Effector memory CD8-positive, alpha-beta T cell (primary cell): ENCODE measurements around the gene MYOM3.
A peak's percentile ranks its signal among the peaks of the same experiment; 100 is the strongest.

Experiments
- ATAC-seq: fragments of 150-1000 bp; cut with Tn5 transposase; replicated peaks from 2 replicates; pipeline ENCODE4 v1.10.0; 2021; ENCODE audit warnings: mild to moderate bottlenecking, moderate library complexity
- DNase-seq, 3 experiments: peaks; one replicate each; pipeline ENCODE4 v3.0.0; 2021
- H3K27ac Mint-ChIP-seq, 2 donors: one replicate each; pipeline ENCODE4 v1.8.0; 2022; ENCODE audit warnings: mild to moderate bottlenecking in 2 of 2, mixed read lengths in 2 of 2, moderate library complexity in 2 of 2
- H3K27me3 Mint-ChIP-seq, 2 donors: one replicate each; pipeline ENCODE4 v1.8.0; 2022; ENCODE audit warnings: mixed read lengths in 2 of 2
- H3K36me3 Mint-ChIP-seq: one replicate; pipeline ENCODE4 v1.8.0; 2022; ENCODE audit warnings: mild to moderate bottlenecking, moderate library complexity, mixed read lengths; ENCODE audit not compliant: insufficient read depth
- H3K4me1 Mint-ChIP-seq, 2 donors: one replicate each; pipeline ENCODE4 v1.8.0; 2022; ENCODE audit warnings: low read depth in 2 of 2, mixed read lengths in 2 of 2
- H3K4me3 Mint-ChIP-seq, 2 donors: one replicate each; pipeline ENCODE4 v1.8.0; 2022; ENCODE audit warnings: mild to moderate bottlenecking in 2 of 2, mixed read lengths in 2 of 2, moderate library complexity in 2 of 2
- H3K9me3 Mint-ChIP-seq, 2 donors: one replicate each; pipeline ENCODE4 v1.8.0; 2022; ENCODE audit warnings: mixed read lengths in 2 of 2

Gene MYOM3

GRCh38 chr1:24117722-24118409 lies 5.9 kb upstream of the MYOM3 start:
- Mint-ChIP-seq H3K4me3 (no peak overlapping the region), H3K9me3 (no peaks in the 10 kb centered on the region), H3K27me3 (peaks cover 69 to 90% of the 10 kb centered on the region in 2 donors), H3K36me3 (no peaks in the 10 kb centered on the region), H3K27ac (no peak overlapping the region), H3K4me1 (peaks cover 6% of the 10 kb centered on the region in 2 donors)
- ATAC-seq (no peak), DNase-seq (no peak)

- no peaks in the 10 kb centered on the region for H3K36me3 Mint-ChIP-seq
- no peak for DNase-seq
- ATAC-seq, result no peak
- H3K27ac Mint-ChIP-seq, result no peak overlapping the region
- peaks cover 12% of the 10 kb centered on the region in 2 donors for H3K4me1 Mint-ChIP-seq
- no peak overlapping the region for H3K4me3 Mint-ChIP-seq
- H3K9me3 Mint-ChIP-seq, result no peaks in the 10 kb centered on the region
- peaks cover 68 to 97% of the 10 kb centered on the region in 2 donors for H3K27me3 Mint-ChIP-seq
These were observed 5.2 kb upstream of the MYOM3 start for GRCh38 chr1:24117132-24117531.

GRCh38 chr1:24114753-24115152 lies 2.8 kb upstream of the MYOM3 start:
- H3K4me3 Mint-ChIP-seq, result no peak overlapping the region
- H3K27ac Mint-ChIP-seq, result no peak overlapping the region
- H3K9me3 Mint-ChIP-seq, result no peaks in the 10 kb centered on the region
- peaks cover 45 to 86% of the 10 kb centered on the region in 2 donors for H3K27me3 Mint-ChIP-seq
- no peak for ATAC-seq
- no peaks in the 10 kb centered on the region for H3K36me3 Mint-ChIP-seq
- H3K4me1 Mint-ChIP-seq, result peaks cover 12 to 14% of the 10 kb centered on the region in 2 donors
- no peak for DNase-seq

GRCh38 chr1:24113641-24114033 lies 1.7 kb upstream of the MYOM3 start:
- no peaks in the 10 kb centered on the region for H3K9me3 Mint-ChIP-seq
- ATAC-seq, result no peak
- no peak overlapping the region for H3K4me3 Mint-ChIP-seq
- H3K27ac Mint-ChIP-seq, result peak overlapping the region in 1 of 2 donors; percentile 46
- peaks cover 45 to 85% of the 10 kb centered on the region in 2 donors for H3K27me3 Mint-ChIP-seq
- peaks cover 12 to 16% of the 10 kb centered on the region in 2 donors for H3K4me1 Mint-ChIP-seq
- H3K36me3 Mint-ChIP-seq, result no peaks in the 10 kb centered on the region
- DNase-seq, result no peak

- Mint-ChIP-seq H3K4me1 (peaks cover 12 to 14% of the 10 kb centered on the region in 2 donors), H3K27me3 (peaks cover 24 to 72% of the 10 kb centered on the region in 2 donors), H3K36me3 (no peaks in the 10 kb centered on the region), H3K4me3 (no peak overlapping the region), H3K9me3 (no peaks in the 10 kb centered on the region), H3K27ac (no peak overlapping the region)
- DNase-seq (no peak), ATAC-seq (no peak)
These were observed 506 bp downstream of the MYOM3 start for GRCh38 chr1:24111262-24111995.

- ATAC-seq (no peak), DNase-seq (no peak)
- Mint-ChIP-seq H3K9me3 (no peaks in the 10 kb centered on the region), H3K4me1 (peaks cover 12 to 14% of the 10 kb centered on the region in 2 donors), H3K36me3 (no peaks in the 10 kb centered on the region), H3K27ac (no peak overlapping the region), H3K27me3 (peaks cover 18 to 65% of the 10 kb centered on the region in 2 donors), H3K4me3 (no peak overlapping the region)
These were observed 1.2 kb downstream of the MYOM3 start for GRCh38 chr1:24110642-24111261.

GRCh38 chr1:24109686-24110475 lies 2.1 kb downstream of the MYOM3 start:
- peaks cover 14 to 56% of the 10 kb centered on the region in 2 donors for H3K27me3 Mint-ChIP-seq
- no peak overlapping the region for H3K4me3 Mint-ChIP-seq
- H3K4me1 Mint-ChIP-seq, result peaks cover 12 to 14% of the 10 kb centered on the region in 2 donors
- no peak for ATAC-seq
- H3K27ac Mint-ChIP-seq, result no peak overlapping the region
- no peaks in the 10 kb centered on the region for H3K36me3 Mint-ChIP-seq
- no peak for DNase-seq
- H3K9me3 Mint-ChIP-seq, result no peaks in the 10 kb centered on the region

- H3K27me3 Mint-ChIP-seq, result peaks cover 13 to 49% of the 10 kb centered on the region in 2 donors
- H3K9me3 Mint-ChIP-seq, result no peaks in the 10 kb centered on the region
- peaks cover 12 to 14% of the 10 kb centered on the region in 2 donors for H3K4me1 Mint-ChIP-seq
- no peak for DNase-seq
- H3K27ac Mint-ChIP-seq, result no peak overlapping the region
- no peak for ATAC-seq
- H3K36me3 Mint-ChIP-seq, result no peaks in the 10 kb centered on the region
- H3K4me3 Mint-ChIP-seq, result no peak overlapping the region
These were observed 2.8 kb downstream of the MYOM3 start for GRCh38 chr1:24109166-24109483.

- no peaks in the 10 kb centered on the region for H3K9me3 Mint-ChIP-seq
- no peak overlapping the region for H3K4me3 Mint-ChIP-seq
- ATAC-seq (no peak), DNase-seq (no peak)
- peaks cover 7 to 43% of the 10 kb centered on the region in 2 donors for H3K27me3 Mint-ChIP-seq
- H3K36me3 Mint-ChIP-seq, result no peaks in the 10 kb centered on the region
- no peak overlapping the region for H3K27ac Mint-ChIP-seq
- peaks cover 12 to 13% of the 10 kb centered on the region in 2 donors for H3K4me1 Mint-ChIP-seq
These were observed 3.4 kb downstream of the MYOM3 start for GRCh38 chr1:24108334-24109165.

- ATAC-seq (no peak), DNase-seq (no peak)
- Mint-ChIP-seq H3K4me1 (peaks cover 4 to 9% of the 10 kb centered on the region in 2 donors), H3K9me3 (no peaks in the 10 kb centered on the region), H3K27me3 (peaks cover 0 to 34% of the 10 kb centered on the region in 2 donors), H3K4me3 (no peak overlapping the region), H3K27ac (no peak overlapping the region), H3K36me3 (no peaks in the 10 kb centered on the region)
These were observed 4.3 kb downstream of the MYOM3 start for GRCh38 chr1:24107462-24108138.

GRCh38 chr1:24105368-24106160 lies 6.4 kb downstream of the MYOM3 start:
- Mint-ChIP-seq H3K27ac (no peak overlapping the region), H3K4me3 (no peak overlapping the region), H3K4me1 (peaks cover 0 to 2% of the 10 kb centered on the region in 2 donors), H3K36me3 (no peaks in the 10 kb centered on the region), H3K9me3 (no peaks in the 10 kb centered on the region), H3K27me3 (peaks cover 0 to 26% of the 10 kb centered on the region in 2 donors)
- no peak for ATAC-seq
- no peak for DNase-seq

GRCh38 chr1:24104854-24105253 lies 7.1 kb downstream of the MYOM3 start:
- no peaks in the 10 kb centered on the region for H3K36me3 Mint-ChIP-seq
- DNase-seq (no peak), ATAC-seq (no peak)
- H3K4me1 Mint-ChIP-seq, result peaks cover 0 to 2% of the 10 kb centered on the region in 2 donors
- no peaks in the 10 kb centered on the region for H3K9me3 Mint-ChIP-seq
- peaks cover 0 to 32% of the 10 kb centered on the region in 2 donors for H3K27me3 Mint-ChIP-seq
- no peak overlapping the region for H3K4me3 Mint-ChIP-seq
- no peak overlapping the region for H3K27ac Mint-ChIP-seq
